GM19099 (cell line): Measurements from ENCODE around the gene MDN1.

ENCODE experiments used
- POLR2A ChIP-seq: IDR thresholded peaks from 3 replicates; pipeline ENCODE4 v1.6.1; 2011; ENCODE audit warnings: low read depth; ENCODE audit not compliant: insufficient read length; ENCODE audit errors: extremely low read depth

Gene MDN1

GRCh38 chr6:89819336-89820130, at the start of gene MDN1:
Gene MDN1, minus strand, starts transcription at chr6:89819794. Its CDS starts 187 bp downstream, at chr6:89819607.
- peak; percentile 73 for TF ChIP-seq POLR2A

GRCh38 chr6:89866024-89866678, 46.6 kb upstream of the MDN1 start:
- TF ChIP-seq POLR2A = no peak

DNA sequence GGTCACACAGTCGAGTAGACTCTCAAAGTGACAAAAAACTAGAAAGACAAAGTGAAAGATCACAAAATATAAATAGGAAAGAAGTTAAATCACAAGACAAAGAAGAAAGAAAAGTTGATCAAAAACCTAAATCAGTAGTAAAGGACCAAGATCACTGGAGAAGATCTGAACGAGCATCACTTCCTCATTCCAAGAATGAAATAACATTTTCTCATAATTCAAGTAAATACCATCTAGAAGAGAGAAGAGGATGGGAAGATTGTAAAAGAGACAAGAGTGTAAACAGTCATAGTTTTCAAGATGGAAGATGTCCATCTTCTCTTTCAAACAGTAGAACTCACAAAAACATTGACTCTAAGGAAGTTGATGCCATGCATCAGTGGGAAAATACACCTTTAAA, 43.1 kb upstream of the MDN1 start:
- TF ChIP-seq POLR2A = no peak

GRCh38 chr6:89862273-89862672, 42.7 kb upstream of the MDN1 start:
- TF ChIP-seq POLR2A = no peak

DNA sequence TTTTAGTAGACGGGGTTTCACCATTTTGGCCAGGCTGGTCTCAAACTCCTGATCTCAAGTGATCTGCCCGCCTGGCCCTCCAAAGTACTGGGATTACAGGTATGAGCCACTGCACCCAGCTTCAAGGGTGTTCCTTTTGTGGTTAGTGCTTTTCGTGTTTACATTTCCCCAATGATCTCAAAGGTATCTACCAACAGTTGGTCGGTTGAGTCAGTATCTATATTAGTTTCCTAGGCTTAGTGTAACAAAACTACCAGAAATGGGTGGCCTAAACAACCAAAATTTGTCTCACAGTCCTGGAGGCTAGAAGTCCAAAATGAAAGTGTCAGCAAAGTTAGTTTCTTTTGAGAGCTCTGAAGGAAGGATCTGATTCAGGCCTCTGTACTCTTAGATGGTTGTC, 40.1 kb upstream of the MDN1 start:
- no peak for TF ChIP-seq POLR2A

DNA sequence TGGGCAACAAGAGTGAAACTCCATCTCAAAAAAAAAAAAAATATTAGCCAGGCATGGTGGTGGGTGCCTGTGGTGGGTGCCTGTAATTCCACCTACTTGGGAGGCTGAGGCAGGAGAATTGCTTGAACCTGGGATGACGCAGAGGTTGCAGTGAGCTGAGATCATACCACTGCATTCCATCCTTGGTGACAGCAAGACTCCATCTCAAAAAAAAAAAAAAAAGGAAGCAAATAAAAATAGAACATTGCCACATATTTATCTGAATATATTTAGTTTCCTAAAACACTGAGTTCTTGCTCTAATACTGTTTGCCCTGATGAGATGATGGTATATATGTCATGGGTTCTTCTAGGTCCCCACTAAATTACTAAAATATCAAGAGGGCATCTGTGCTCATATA, 38.4 kb upstream of the MDN1 start:
- no peak for TF ChIP-seq POLR2A

DNA sequence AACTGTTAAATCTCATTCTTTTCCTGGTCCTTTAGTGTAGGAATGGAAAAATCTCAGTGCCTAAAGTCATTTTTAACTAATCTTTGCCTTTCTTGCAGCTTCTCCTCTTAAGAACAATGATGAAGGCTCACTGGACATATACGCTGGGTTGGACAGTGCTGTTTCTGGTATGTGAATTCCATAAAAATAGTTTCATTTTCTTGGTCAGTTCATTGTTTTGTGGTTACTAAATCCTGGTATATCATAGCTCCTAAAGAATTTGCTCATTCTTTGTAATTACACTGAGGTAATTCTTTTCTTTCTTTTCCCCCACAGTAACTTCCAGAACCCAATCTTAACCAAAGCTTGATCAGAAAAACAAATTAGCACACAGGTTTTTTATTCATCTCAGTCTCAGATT, 33.5 kb upstream of the MDN1 start:
- no peak for TF ChIP-seq POLR2A

DNA sequence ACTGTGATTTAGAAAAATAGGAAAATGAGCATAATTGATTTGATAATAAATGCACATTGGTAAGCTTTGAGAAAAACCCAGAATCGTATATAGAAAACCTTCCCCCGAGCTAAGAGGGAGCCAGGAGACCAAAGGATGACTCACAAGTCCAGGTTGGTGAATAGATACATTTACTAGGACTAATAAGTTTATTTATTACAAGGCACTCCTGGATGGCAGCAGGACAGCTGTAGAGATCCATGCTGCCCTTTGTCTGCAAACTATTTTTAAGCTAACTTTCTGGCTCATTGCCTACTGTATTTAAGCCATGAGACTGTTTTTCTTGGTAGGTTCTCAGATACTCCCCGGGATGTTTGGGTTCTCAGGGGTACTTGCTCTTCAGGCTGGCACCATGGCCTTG, 23.5 kb upstream of the MDN1 start:
- no peak for TF ChIP-seq POLR2A

- TF ChIP-seq POLR2A = no peak
These were observed 22.6 kb upstream of the MDN1 start for GRCh38 chr6:89842228-89842627.

- TF ChIP-seq POLR2A = no peak
These were observed 20.9 kb upstream of the MDN1 start for GRCh38 chr6:89840538-89840937.

DNA sequence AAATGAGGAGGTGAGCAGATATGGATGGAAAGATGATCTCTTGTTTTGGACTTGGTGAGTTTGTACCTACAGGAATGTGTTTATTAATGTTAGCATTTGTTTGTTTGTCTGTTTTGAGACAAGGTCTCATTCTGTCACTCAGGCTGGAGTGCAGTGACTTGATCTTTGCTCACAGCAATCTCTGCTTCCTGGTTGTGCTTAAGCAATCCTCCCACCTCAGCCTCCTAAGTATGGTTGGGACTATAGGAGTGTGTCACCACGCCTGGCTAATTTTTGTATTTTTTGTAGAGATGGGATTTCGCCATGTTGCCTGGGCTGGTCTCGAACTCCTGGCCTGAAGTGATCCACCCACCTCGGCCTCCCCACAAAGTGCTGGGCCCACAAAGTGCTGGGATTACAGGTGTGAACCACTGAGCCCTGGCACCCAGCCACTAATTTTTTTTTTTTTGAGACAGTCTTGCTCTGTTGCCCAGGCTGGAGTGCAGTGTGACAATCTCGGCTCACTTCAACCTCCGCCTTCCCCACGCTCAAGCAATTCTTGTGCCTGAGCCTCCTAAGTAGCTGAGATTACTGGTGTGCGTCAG, 17.1 kb upstream of the MDN1 start:
- no peak for TF ChIP-seq POLR2A

DNA sequence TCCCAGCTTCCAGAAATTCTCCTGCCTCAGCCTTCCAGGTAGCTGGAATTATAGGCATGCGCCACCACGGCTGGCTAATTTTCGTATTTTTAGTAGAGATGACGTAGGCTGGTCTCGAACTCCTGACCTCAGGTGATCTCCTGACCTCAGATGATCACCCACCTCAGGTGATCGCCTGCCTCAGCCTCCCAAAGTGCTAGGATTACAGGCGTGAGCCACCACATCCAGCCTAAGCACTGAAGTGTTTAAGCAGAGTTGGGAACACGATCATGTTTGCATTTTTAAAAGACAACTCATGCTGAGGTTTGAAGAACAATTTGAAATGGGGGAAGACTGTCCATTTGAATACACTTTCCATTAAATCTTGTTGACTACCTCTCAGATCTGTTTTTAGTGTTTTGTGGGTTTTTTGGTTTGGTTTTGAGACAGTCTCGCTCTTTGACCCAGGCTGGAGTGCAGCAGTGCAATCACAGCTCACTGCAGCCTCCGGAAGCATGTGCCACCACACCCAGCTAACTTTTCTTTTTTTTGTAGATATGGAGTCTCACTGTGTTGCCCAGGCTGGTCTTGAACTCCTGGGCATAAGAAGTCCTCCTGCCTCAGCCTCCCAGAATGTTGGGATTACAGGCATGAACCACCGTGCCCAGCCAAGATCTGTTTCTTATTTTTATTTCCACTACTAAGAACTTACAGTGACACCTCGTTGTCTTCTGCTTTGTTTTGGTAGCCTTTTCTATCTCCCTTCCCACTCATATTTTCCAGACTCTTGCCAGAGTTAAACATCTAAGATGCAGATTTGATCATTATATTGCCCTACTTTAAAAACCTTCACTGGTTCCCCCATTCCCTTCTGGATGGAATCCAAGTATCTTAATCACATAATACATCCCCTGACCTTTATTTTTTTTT, 15.5 kb upstream of the MDN1 start:
- no peak for TF ChIP-seq POLR2A

DNA sequence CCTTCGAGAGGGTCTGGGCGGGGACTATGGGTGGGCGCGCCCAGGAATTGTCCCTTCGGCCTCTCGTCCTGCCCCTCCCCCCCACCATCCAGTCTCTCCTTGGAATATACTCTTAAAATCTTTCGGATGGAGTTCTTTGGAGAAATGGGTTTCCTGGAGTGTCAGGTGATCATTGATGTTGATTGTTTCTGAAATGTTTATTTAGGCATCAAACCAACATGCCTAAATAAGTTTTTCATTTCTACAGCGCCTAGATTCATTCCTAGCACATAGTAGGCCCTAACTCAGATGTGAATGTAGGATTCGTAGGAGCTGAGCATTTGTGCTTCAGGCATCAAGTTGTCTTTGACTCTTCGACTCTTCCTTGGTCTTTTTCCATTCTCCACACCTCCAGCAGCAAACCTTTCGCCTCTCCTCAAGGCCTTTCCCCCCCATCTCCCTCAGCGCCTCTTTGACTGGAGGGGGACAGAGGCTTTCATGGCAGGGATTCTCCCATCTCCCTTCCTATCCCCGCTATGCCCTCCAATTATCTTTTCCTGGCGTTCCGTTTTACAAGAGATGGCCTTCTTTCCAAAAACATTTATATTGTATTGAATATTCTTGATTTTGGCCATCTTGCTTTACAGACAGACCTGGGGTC, 10.7 kb upstream of the MDN1 start:
- no peak for TF ChIP-seq POLR2A

DNA sequence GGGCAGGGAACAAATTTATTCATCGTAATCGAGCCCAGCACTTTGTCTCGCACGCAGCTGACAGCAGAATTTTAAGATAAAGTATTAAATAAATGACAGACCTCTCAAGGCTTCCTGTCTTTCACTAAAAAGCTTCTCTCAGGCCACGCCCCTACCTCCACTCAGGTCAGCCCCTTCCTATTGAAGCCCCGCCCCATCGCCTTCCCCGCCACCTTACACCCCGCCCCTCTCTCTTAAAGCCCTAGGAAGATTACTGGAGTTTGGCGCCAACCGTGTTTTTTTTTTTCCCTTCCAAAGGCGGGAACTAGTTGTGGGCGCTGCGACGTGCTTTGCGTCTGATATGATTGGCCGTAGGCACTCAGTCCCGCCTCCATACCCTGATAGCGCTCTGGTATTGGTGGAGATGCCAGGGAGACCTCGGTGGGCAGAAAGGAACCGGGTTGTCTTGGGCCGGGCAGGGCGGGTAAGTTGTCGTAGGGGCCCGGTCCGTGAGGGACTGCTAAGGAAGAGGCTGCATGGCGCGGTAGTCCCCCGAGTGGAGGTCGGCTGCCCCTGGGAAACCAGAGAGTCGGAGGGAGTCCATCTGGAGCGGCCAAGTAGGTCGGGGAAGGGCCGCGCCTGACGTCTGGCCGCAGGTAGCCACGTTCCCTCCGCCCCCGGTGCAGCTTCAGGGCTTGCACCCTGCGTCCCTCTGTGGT, 10.0 kb upstream of the MDN1 start, which contains the start of gene CASP8AP2:
Gene CASP8AP2 (plus strand): TSS at position 409 of the 698 bp plus-strand sequence.
- peak; percentile 68 for TF ChIP-seq POLR2A

DNA sequence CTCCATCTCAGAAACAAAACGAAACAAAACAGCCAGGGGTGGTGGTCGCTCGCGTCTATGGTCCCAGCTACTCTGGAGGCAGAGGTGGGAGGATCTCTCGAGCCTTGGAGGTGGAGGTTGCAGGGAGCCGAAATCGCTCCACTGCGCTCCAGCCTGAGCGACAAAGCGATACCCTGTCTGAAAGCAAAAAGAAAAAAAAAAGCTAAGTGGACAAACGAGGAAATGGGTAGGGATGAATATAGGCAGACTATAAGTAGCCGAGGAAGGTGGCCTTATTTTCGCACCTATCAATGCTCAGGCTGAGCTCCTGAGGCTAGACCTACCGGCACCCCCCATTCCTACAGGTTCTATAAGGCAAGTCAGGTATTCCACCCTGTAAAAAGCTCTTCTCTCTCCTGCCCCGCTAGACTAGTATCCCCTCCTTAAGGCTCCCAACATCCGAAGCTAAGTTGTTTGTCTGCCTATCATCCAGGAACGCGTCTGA, 9.4 kb upstream of the MDN1 start:
- no peak for TF ChIP-seq POLR2A
